Esophagus squamous epithelium (tissue), 5 donors: ENCODE results near the gene ANKRD16. TPM values are rescaled to one million over a fixed set of nuclear protein-coding genes. Genes with fewer than 3 reads are reported as not detected.

Source experiments
- DNase-seq: peaks from one replicate; lab custom pipeline; 2025; lab: John Stamatoyannopoulos, UW
- H3K27ac ChIP-seq, 4 donors: fragments of 200-600 bp; sonication (generic); one replicate each; pipeline ENCODE4 v1.5.1; 2016 to 2019; ENCODE audit warnings: mild to moderate bottlenecking in 1 of 4
- H3K27me3 ChIP-seq, 4 donors: fragments of 200-600 bp; sonication (generic); 1 replicate in 3 of 4; 2 replicates in 1 of 4; pipeline versions ENCODE4 v1.5.1 to v1.6.0; 2017 to 2021; ENCODE audit warnings: antibody characterized with exemption in 1 of 4
- H3K36me3 ChIP-seq, 3 donors: fragments of 200-600 bp; sonication (generic); one replicate each; pipeline ENCODE4 v1.5.1; 2016 to 2019
- H3K4me1 ChIP-seq, 3 donors: fragments of 200-600 bp; sonication (generic); one replicate each; pipeline ENCODE4 v1.5.1; 2017 to 2019
- H3K4me3 ChIP-seq, 4 donors: fragments of 200-600 bp; sonication (generic); 1 replicate in 3 of 4; 2 replicates in 1 of 4; pipeline ENCODE4 v1.5.1; 2016 to 2019; ENCODE audit warnings: mild to moderate bottlenecking in 2 of 4, moderate library complexity in 1 of 4
- H3K9me3 ChIP-seq, 3 donors: fragments of 200-600 bp; sonication (generic); one replicate each; pipeline ENCODE4 v1.5.1; 2016 to 2019
- CTCF ChIP-seq, 6 experiments: fragments of 450-650 bp in 4 of 6; fragments of 200-600 bp in 2 of 6; sonication (generic) in 2 of 6; IDR thresholded peaks; one replicate each; pipeline ENCODE4 v1.5.1; 2016 to 2019; ENCODE audit warnings: antibody characterized with exemption in 6 of 6, mild to moderate bottlenecking in 4 of 6, moderate library complexity in 4 of 6
- POLR2A ChIP-seq, 4 donors: fragments of 450-650 bp; IDR thresholded peaks; one replicate each; pipeline ENCODE4 v1.6.1; 2017; ENCODE audit warnings: antibody characterized with exemption in 4 of 4, mild to moderate bottlenecking in 4 of 4, moderate library complexity in 3 of 4
- WGBS, 2 donors: methylation state at CpG; one replicate each; pipeline ENCODE4 v1.1.5; 2018; 5-methylcytosine and 5-hydroxymethylcytosine counted together
- intact Hi-C: fragments of 100-400 bp; cut with DNase I; formaldehyde crosslinking; loops from one replicate; pipeline ENCODE4 v1.15.0; 2022
- total RNA-seq, 4 donors: library from RNA; depleted of rRNA; stranded (reverse); fragments of >200 nt; gene quantifications; one replicate each; pipeline ENCODE4 v1.1.0, GENCODE V29; 2016
- donor health status: DM: yes; HTN: yes; CAD: no.

ANKRD16 gene
- total RNA-seq, 4 donors from 2014 or later: 2.8 to 10.9 (median 5.1) TPM

- WGBS, 2 donors: 84 to 86% methylated on average over 6 of the region's 6 CpGs
- intact Hi-C loops: no loop called here
- Histone ChIP-seq H3K27ac (no peak overlapping the region), H3K4me3 (no peak overlapping the region), H3K27me3 (no peaks in the 10 kb centered on the region), H3K4me1 (peaks cover 4 to 12% (median 8%) of the 10 kb centered on the region in 3 donors), H3K36me3 (no peaks in the 10 kb centered on the region), H3K9me3 (no peaks in the 10 kb centered on the region)
- DNase-seq: no peak
- TF ChIP-seq CTCF (IDR thresholded peaks at IDR 0.05) (no peak), POLR2A (IDR thresholded peaks at IDR 0.05) (no peak)
Observed at GRCh38 chr10:5818894-5819293, 70.8 kb downstream of the ANKRD16 start.

- DNase-seq: no peak
- H3K9me3 ChIP-seq: no peaks in the 10 kb centered on the region
- 89 to 94% methylated on average over 2 of the region's 2 CpGs for WGBS, 2 donors
- H3K4me3 ChIP-seq: no peak overlapping the region
- no peaks in the 10 kb centered on the region for H3K36me3 ChIP-seq
- intact Hi-C loops: no loop called here
- H3K27ac ChIP-seq: no peak overlapping the region
- H3K4me1 ChIP-seq: peaks cover 4 to 14% (median 8%) of the 10 kb centered on the region in 3 donors
- H3K27me3 ChIP-seq: no peaks in the 10 kb centered on the region
- TF ChIP-seq POLR2A (IDR thresholded peaks at IDR 0.05): no peak
- TF ChIP-seq CTCF (IDR thresholded peaks at IDR 0.05): no peak
Observed at GRCh38 chr10:5818048-5818331, 71.7 kb downstream of the ANKRD16 start.

- intact Hi-C loops: no loop called here
Observed at GRCh38 chr10:5817322-5818047, 72.2 kb downstream of the ANKRD16 start.

DNA sequence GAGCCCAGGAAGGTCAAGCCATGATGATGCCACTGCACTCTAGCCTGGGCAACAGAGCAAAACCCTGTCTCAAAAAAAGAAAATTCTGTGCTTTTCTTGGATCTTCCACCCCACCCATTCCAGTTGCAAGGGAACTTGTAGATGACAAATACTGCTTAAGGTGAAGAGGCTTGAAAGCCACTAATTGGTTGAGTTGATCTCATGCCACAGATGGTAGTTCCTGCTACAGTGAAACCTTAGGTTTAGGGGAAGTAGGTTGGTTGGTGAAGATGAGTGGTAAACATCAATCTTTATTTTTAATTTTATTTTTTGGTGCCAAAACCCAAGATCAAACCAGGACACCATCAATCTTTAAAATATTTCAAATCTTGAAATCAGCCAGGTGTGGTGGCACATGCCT is 73.5 kb downstream of the ANKRD16 start:
- no peak for TF ChIP-seq CTCF (IDR thresholded peaks at IDR 0.05)
- no peak for TF ChIP-seq POLR2A (IDR thresholded peaks at IDR 0.05)
- intact Hi-C loops: no loop called here
- Histone ChIP-seq H3K9me3 (no peaks in the 10 kb centered on the region), H3K4me3 (no peak overlapping the region), H3K36me3 (no peaks in the 10 kb centered on the region), H3K4me1 (peaks cover 4 to 26% (median 8%) of the 10 kb centered on the region in 3 donors), H3K27me3 (no peaks in the 10 kb centered on the region), H3K27ac (no peak overlapping the region)
- no peak for DNase-seq

More at GRCh38 chr10:5817322-5818047, 72.2 kb downstream of the ANKRD16 start:
- no peak for DNase-seq
- Histone ChIP-seq H3K9me3 (no peaks in the 10 kb centered on the region), H3K36me3 (no peaks in the 10 kb centered on the region), H3K27ac (no peak overlapping the region), H3K4me1 (peaks cover 4 to 14% (median 8%) of the 10 kb centered on the region in 3 donors), H3K4me3 (no peak overlapping the region), H3K27me3 (no peaks in the 10 kb centered on the region)
- 76 to 91% methylated on average over 4 of the region's 4 CpGs for WGBS, 2 donors
- TF ChIP-seq POLR2A (IDR thresholded peaks at IDR 0.05) (no peak), CTCF (IDR thresholded peaks at IDR 0.05) (no peak)

- H3K27ac ChIP-seq: peak overlapping the region; percentile 96 to 100 (median 98)
- H3K9me3 ChIP-seq: no peaks in the 10 kb centered on the region
- H3K4me1 ChIP-seq: peaks cover 9 to 43% (median 22%) of the 10 kb centered on the region in 3 donors
- intact Hi-C loops: no loop called here
- no peaks in the 10 kb centered on the region for H3K27me3 ChIP-seq
- no peak for TF ChIP-seq POLR2A (IDR thresholded peaks at IDR 0.05)
- no peak for TF ChIP-seq CTCF (IDR thresholded peaks at IDR 0.05)
- no peak for DNase-seq
- WGBS, 2 donors: 27 to 32% methylated on average over 11 to 12 of the region's 12 CpGs
- no peaks in the 10 kb centered on the region for H3K36me3 ChIP-seq
- peak overlapping the region; percentile 87 to 97 (median 96) for H3K4me3 ChIP-seq
Observed at GRCh38 chr10:5814110-5815107, 75.3 kb downstream of the ANKRD16 start.
